Activated CD8-positive, alpha-beta T cell treated with anti-CD3 and anti-CD28 coated beads, Interleukin-2, amount 10 ng/mL, durations not matched to agents 7 days and 5 days (primary cell): ENCODE data around the gene DAB2IP. TPM values are rescaled to one million over a fixed set of nuclear protein-coding genes. Genes with fewer than 3 reads are reported as not detected.

Experiments
- ATAC-seq: fragments of 150-1000 bp; cut with Tn5 transposase; one replicate; pipeline ENCODE4 v1.10.0; 2021; ENCODE audit warnings: moderate library complexity
- CTCF ChIA-PET: fragments of 350-600 bp; sonication (Branson Sonifier 250); formaldehyde crosslinking; loops from one replicate; lab custom pipeline; 2021; ENCODE audit warnings: antibody characterized with exemption; lab: Charles Lee
- POLR2A ChIA-PET: fragments of 350-600 bp; sonication (Branson Sonifier 250); formaldehyde crosslinking; loops from one replicate; lab custom pipeline; 2021; ENCODE audit warnings: antibody characterized with exemption; lab: Charles Lee
- DNase-seq: peaks from one replicate; pipeline ENCODE4 v3.0.0-alpha.2; 2020
- H3K27ac Mint-ChIP-seq: one replicate; pipeline ENCODE4 v1.8.0; 2021; ENCODE audit warnings: mild to moderate bottlenecking, mixed read lengths
- H3K27me3 Mint-ChIP-seq: one replicate; pipeline ENCODE4 v1.8.0; 2021; ENCODE audit warnings: low read depth, mixed read lengths
- H3K36me3 Mint-ChIP-seq: one replicate; pipeline ENCODE4 v1.8.0; 2021; ENCODE audit warnings: low read depth, mixed read lengths
- H3K4me1 Mint-ChIP-seq: one replicate; pipeline ENCODE4 v1.8.0; 2021; ENCODE audit warnings: low read depth, mixed read lengths
- H3K4me3 Mint-ChIP-seq: one replicate; pipeline ENCODE4 v1.8.0; 2021; ENCODE audit warnings: mild to moderate bottlenecking, mixed read lengths
- H3K9me3 Mint-ChIP-seq: one replicate; pipeline ENCODE4 v1.8.0; 2022; ENCODE audit warnings: mixed read lengths; ENCODE audit not compliant: insufficient read depth
- total RNA-seq, 2 experiments: library from RNA; stranded (reverse); gene quantifications; one replicate each; pipeline ENCODE4 v1.2.3, GENCODE V29; 2021

DAB2IP gene
- total RNA-seq, 2 experiments from 2014 or later: 0.08 to 0.13 TPM

DNA sequence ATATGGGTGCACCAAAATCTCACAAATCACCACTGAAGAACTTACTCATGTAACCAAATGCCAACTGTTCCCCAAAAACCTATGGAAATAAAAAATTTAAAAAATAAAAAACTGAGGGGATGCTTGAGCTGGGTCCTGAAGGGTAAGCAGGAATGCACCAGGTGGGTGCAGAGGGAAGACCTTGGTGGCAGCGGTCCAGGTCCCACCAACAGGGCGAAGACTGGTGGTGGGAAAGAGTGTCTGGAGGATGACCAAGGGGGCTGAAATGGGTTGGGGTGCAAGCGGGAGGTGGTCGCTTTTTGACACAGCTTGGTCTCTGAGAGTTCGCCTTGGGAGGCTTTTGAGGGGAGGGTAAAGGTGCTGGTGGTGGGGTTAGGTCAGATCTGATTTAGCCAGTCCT is 3.3 kb upstream of the DAB2IP start:
- peaks cover 9% of the 10 kb centered on the region for H3K4me1 Mint-ChIP-seq
- ATAC-seq (no peak), DNase-seq (no peak)
- H3K4me3 Mint-ChIP-seq: no peak overlapping the region
- H3K9me3 Mint-ChIP-seq: no peaks in the 10 kb centered on the region
- no peak overlapping the region for H3K27ac Mint-ChIP-seq
- CTCF ChIA-PET: no interaction called here
- peaks cover 32% of the 10 kb centered on the region for H3K27me3 Mint-ChIP-seq
- H3K36me3 Mint-ChIP-seq: no peaks in the 10 kb centered on the region
- POLR2A ChIA-PET: no interaction called here

DNA sequence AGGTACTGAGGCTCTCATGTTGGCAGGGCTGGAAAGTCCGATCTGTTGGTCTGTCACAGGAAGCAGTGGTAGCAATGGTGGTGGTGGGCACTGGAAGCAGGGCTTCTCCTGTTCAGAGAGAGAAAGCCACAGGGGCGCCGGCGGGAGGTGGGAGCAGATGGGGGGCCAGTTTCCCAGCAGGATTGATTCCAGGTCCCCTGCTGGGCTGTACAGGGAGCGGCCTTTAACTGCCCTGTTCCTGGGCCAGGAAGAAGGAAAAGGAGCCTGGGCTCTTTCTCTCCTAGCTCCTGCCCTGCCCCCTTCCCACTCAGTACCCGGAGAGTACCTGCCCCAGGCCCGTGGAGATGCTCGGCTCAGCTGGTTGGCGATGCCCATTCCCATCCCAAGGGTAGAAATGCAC is 2.6 kb upstream of the DAB2IP start:
- Mint-ChIP-seq H3K27ac (no peak overlapping the region), H3K36me3 (no peaks in the 10 kb centered on the region), H3K4me1 (peaks cover 9% of the 10 kb centered on the region), H3K9me3 (no peaks in the 10 kb centered on the region), H3K27me3 (peaks cover 36% of the 10 kb centered on the region), H3K4me3 (no peak overlapping the region)
- ChIA-PET CTCF (no interaction called here), POLR2A (no interaction called here)
- ATAC-seq: no peak
- DNase-seq: no peak

- H3K27me3 Mint-ChIP-seq: peaks cover 43% of the 10 kb centered on the region
- DNase-seq (no peak), ATAC-seq (no peak)
- no peaks in the 10 kb centered on the region for H3K9me3 Mint-ChIP-seq
- no peak overlapping the region for H3K27ac Mint-ChIP-seq
- ChIA-PET CTCF (no interaction called here), POLR2A (no interaction called here)
- no peak overlapping the region for H3K4me3 Mint-ChIP-seq
- H3K36me3 Mint-ChIP-seq: no peaks in the 10 kb centered on the region
- peaks cover 9% of the 10 kb centered on the region for H3K4me1 Mint-ChIP-seq
Measured at GRCh38 chr9:121649476-121650216, 1.8 kb upstream of the DAB2IP start.

DNA sequence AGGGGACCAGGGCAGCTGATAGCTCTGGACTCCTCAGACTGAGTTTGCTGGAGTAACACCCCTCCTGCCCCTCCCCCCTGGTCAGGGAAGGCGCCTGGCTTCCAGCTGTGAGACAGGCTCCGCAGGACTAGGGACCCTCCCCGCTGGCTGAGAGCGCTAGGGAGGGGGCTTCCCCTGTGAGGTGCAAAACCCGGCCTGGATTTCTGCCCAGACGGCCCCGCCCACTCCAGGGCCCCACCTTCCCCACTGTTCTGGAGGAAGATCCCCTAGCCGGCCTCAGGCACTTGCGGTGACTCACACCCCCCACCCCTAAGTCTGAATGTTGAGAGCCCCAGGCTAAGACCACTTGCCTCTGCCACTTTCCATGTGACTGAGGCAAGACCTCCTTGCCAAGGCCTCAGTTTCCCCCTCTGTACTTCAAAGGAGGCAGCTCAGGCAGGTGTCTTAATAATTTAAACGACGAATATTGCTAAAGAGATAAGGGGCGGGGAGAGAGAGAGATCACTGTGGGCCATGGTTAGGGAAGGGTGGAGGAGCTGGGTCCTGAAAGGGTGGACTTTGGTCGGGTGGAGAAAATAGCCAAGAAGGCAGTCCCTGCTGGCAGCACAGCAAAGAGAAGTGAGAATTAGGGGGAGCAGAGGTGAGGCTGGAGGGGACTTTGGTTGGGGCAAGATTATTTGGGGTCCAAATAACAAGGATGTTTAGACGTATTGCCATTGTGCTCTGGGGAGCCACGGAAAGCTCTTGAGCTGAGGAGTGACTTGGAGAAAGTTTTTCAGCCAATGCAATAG is 1.0 kb upstream of the DAB2IP start:
- DNase-seq (no peak), ATAC-seq (no peak)
- H3K36me3 Mint-ChIP-seq: no peaks in the 10 kb centered on the region
- H3K4me1 Mint-ChIP-seq: peaks cover 9% of the 10 kb centered on the region
- no peak overlapping the region for H3K27ac Mint-ChIP-seq
- no peaks in the 10 kb centered on the region for H3K9me3 Mint-ChIP-seq
- CTCF ChIA-PET: no interaction called here
- H3K4me3 Mint-ChIP-seq: no peak overlapping the region
- POLR2A ChIA-PET: no interaction called here
- H3K27me3 Mint-ChIP-seq: peaks cover 48% of the 10 kb centered on the region

- Mint-ChIP-seq H3K36me3 (no peaks in the 10 kb centered on the region), H3K4me3 (no peak overlapping the region), H3K4me1 (peaks cover 9% of the 10 kb centered on the region), H3K9me3 (no peaks in the 10 kb centered on the region), H3K27ac (no peak overlapping the region), H3K27me3 (peaks cover 49% of the 10 kb centered on the region)
- DNase-seq (no peak), ATAC-seq (no peak)
- ChIA-PET CTCF (no interaction called here), POLR2A (no interaction called here)
Measured at GRCh38 chr9:121651008-121651294, 483 bp upstream of the DAB2IP start.

GRCh38 chr9:121652021-121652837 is 795 bp downstream of the DAB2IP start:
- DNase-seq: no peak
- POLR2A ChIA-PET: no interaction called here
- no peak overlapping the region for H3K4me3 Mint-ChIP-seq

GRCh38 chr9:121652838-121653231 is 1.4 kb downstream of the DAB2IP start:
- H3K4me1 Mint-ChIP-seq: peaks cover 7% of the 10 kb centered on the region
- H3K27ac Mint-ChIP-seq: no peak overlapping the region
- H3K9me3 Mint-ChIP-seq: no peaks in the 10 kb centered on the region
- no peaks in the 10 kb centered on the region for H3K36me3 Mint-ChIP-seq
- peaks cover 51% of the 10 kb centered on the region for H3K27me3 Mint-ChIP-seq
- ATAC-seq: no peak
- ChIA-PET POLR2A (no interaction called here), CTCF (interaction anchor here (1.4 kb wide), 1 partner anchor 31 kb away, joined by 4 read pairs; no protein-coding TSS in a partner anchor)
- no peak for DNase-seq
- H3K4me3 Mint-ChIP-seq: no peak overlapping the region

More at GRCh38 chr9:121652021-121652837, 795 bp downstream of the DAB2IP start:
- Mint-ChIP-seq H3K4me1 (peaks cover 7% of the 10 kb centered on the region), H3K9me3 (no peaks in the 10 kb centered on the region), H3K27ac (no peak overlapping the region), H3K27me3 (peaks cover 52% of the 10 kb centered on the region), H3K36me3 (no peaks in the 10 kb centered on the region)
- CTCF ChIA-PET: interaction anchor here (1.2 to 1.4 kb wide), 2 partner anchors 32 to 35 kb away, joined by 3 to 4 read pairs; no protein-coding TSS in a partner anchor
- no peak for ATAC-seq

GRCh38 chr9:121654499-121655140 is 3.2 kb downstream of the DAB2IP start:
- no peak overlapping the region for H3K4me3 Mint-ChIP-seq
- H3K9me3 Mint-ChIP-seq: no peaks in the 10 kb centered on the region
- CTCF ChIA-PET: no interaction called here
- no peak for ATAC-seq
- H3K27ac Mint-ChIP-seq: no peak overlapping the region
- POLR2A ChIA-PET: no interaction called here
- peaks cover 7% of the 10 kb centered on the region for H3K4me1 Mint-ChIP-seq
- H3K27me3 Mint-ChIP-seq: peaks cover 45% of the 10 kb centered on the region
- no peak for DNase-seq
- no peaks in the 10 kb centered on the region for H3K36me3 Mint-ChIP-seq

DNA sequence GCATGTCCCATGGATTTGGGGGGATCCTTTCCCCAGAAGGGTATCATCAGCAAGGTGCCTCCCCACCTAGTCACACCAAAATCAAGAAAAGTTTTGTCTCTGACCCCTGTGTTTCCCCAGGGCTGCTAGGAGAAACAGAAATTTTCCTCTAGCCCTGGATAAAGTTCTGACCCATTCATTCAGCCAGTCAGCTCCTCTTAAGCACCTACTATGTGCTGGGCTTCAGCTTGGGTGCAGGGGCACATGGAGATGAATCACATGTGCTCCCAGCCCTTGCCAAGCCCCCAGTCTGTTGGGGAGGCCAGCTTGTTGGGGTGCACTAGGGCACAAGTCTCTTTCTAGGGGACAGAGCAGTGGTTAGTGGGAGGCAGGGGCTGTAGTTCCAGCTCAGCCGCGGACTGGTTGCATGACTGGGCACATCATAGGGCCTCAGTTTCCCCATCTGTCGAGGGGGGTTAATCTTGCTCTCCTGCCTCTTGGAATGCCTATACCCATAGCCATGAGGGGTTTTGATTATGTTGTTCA is 3.9 kb downstream of the DAB2IP start:
- no peak overlapping the region for H3K27ac Mint-ChIP-seq
- H3K27me3 Mint-ChIP-seq: peaks cover 43% of the 10 kb centered on the region
- no peak for ATAC-seq
- ChIA-PET POLR2A (no interaction called here), CTCF (no interaction called here)
- no peaks in the 10 kb centered on the region for H3K36me3 Mint-ChIP-seq
- no peak for DNase-seq
- peaks cover 7% of the 10 kb centered on the region for H3K4me1 Mint-ChIP-seq
- H3K4me3 Mint-ChIP-seq: no peak overlapping the region
- H3K9me3 Mint-ChIP-seq: no peaks in the 10 kb centered on the region

- CTCF ChIA-PET: no interaction called here
- Mint-ChIP-seq H3K27me3 (peaks cover 41% of the 10 kb centered on the region), H3K4me1 (peaks cover 2% of the 10 kb centered on the region), H3K4me3 (no peak overlapping the region), H3K27ac (no peak overlapping the region), H3K9me3 (no peaks in the 10 kb centered on the region), H3K36me3 (no peaks in the 10 kb centered on the region)
- no peak for DNase-seq
- ATAC-seq: no peak
- POLR2A ChIA-PET: no interaction called here
Measured at GRCh38 chr9:121656941-121657470, 5.6 kb downstream of the DAB2IP start.

- peaks cover 38% of the 10 kb centered on the region for H3K27me3 Mint-ChIP-seq
- H3K36me3 Mint-ChIP-seq: no peaks in the 10 kb centered on the region
- H3K4me3 Mint-ChIP-seq: no peak overlapping the region
- H3K4me1 Mint-ChIP-seq: no peaks in the 10 kb centered on the region
- POLR2A ChIA-PET: no interaction called here
- ATAC-seq (no peak), DNase-seq (no peak)
- CTCF ChIA-PET: no interaction called here
- no peak overlapping the region for H3K27ac Mint-ChIP-seq
- H3K9me3 Mint-ChIP-seq: no peaks in the 10 kb centered on the region
Measured at GRCh38 chr9:121658166-121658565, 6.7 kb downstream of the DAB2IP start.
